Activated naive CD4-positive, alpha-beta T cell treated with Interleukin-2 at 50 U/mL for 16 hours (primary cell): Measurements from ENCODE around the gene NONO.
"Not testable (repeated sequence)": the region's sequence is repeated elsewhere in the genome, so short reads cannot be mapped to it uniquely, and the experiment has no call there.

Experiments used
- DNase-seq: peaks from one replicate; pipeline ENCODE4 v3.0.0-alpha.2; 2020

Gene NONO

GRCh38 chrX:71283403-71284143, at the start of gene NONO:
TSS of gene NONO (plus strand) at chrX:71283635. CDS start at chrX:71290638, 7,003 bp downstream.
- DNase-seq: peak; percentile 80

DNA sequence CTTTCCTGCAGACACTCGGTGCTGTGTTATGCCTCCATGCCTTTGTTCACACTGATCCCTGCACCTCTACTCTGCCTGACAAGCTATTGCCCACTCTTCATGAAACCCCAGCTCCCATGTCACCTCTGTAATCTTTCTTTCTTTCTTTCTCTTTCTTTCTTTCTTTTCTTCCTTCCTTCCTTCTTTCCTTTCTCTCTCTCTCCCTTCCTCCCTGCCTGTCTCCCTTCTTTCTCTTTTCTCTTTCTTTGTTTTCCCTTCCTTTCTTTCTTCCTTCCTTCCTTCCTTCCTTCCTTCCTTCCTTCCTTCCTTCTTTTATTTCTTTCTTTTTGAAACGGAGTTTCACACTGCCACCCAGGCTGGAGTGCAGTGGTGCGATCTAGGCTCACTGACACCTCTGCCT, 48.0 kb upstream of the NONO start:
- DNase-seq: no peak

GRCh38 chrX:71236836-71237235, 46.6 kb upstream of the NONO start:
- no peak for DNase-seq

DNA sequence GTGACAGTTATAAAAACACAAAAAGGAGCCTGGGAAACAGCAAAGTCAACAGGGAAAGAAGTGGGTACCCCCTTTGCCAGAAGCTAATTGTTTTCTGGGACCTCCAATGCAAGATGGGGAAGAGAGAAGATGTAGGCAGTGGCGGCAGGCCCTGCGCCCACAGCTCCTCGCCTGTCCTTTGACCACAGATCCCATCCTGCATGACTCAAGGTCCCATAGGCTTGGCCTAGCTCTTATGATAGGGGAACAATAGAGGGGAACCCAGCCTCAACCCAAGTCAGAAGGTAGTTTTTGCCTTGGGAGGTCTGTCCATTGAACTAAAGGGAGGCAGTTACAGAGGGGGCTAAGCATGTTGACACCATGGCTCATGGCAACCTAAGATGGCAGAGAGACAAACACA, 43.7 kb upstream of the NONO start:
- no peak for DNase-seq

GRCh38 chrX:71241301-71241700, 42.1 kb upstream of the NONO start:
- DNase-seq: no peak

DNA sequence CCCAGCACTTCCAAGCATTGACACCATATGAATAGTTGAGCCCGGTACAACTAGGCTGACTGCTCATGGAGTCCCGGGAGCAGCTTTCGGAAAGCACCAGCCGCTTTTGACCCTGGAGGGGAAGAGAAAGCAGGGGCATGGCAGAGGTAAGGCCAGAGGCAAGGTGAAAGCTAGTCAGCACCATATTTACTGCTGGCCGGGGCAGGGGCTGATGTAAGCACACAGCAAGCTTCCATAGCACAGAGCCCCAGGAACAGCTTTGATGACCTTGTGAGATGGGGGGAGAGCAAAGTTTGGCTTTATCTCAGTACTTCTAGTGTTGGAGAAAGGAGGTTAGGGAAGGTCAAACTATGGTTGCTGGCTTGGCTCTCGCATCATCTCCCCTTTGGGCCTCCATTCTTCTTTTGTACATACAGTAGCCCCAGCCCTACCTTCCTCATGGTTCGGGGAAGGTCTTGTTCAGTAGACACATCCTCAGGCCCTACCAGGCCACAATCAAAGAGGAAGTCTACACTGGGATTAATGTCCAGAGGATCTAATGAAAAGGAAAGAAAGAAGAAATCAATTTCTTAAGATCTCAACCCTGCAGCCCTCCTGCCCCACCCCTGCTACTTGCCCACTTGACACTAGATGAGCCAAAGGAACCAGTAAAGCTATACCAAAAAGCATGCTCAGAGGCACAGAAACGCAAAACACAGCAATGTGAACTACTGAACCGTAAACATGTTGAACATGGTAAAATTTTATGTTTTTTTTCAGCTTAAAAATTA, 38.9 kb upstream of the NONO start:
- no peak for DNase-seq

GRCh38 chrX:71245159-71245558, 38.3 kb upstream of the NONO start:
- no peak for DNase-seq

- no peak for DNase-seq
Observed at GRCh38 chrX:71250841-71251240, 32.6 kb upstream of the NONO start.

GRCh38 chrX:71251466-71251973, 31.9 kb upstream of the NONO start:
- peak; percentile 14 for DNase-seq

DNA sequence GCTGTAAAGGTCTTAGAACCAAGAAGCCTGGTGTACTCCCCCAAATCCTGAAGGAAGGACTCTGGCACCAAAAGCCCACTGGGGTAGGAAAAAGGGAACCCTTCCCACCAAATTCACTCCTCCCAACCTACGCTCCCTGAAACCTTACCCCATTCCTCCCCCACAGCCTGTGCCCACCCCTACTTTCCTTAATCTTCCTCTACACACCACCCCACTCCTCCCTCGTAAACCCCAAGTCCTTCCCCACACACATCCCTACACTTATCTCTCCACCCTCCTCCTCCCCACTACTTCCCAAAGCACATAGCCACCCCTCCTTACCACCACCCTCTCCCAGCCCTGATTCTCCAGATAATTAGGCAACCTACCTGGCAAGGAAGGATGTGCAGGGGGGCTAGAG, 31.2 kb upstream of the NONO start:
- no peak for DNase-seq

DNA sequence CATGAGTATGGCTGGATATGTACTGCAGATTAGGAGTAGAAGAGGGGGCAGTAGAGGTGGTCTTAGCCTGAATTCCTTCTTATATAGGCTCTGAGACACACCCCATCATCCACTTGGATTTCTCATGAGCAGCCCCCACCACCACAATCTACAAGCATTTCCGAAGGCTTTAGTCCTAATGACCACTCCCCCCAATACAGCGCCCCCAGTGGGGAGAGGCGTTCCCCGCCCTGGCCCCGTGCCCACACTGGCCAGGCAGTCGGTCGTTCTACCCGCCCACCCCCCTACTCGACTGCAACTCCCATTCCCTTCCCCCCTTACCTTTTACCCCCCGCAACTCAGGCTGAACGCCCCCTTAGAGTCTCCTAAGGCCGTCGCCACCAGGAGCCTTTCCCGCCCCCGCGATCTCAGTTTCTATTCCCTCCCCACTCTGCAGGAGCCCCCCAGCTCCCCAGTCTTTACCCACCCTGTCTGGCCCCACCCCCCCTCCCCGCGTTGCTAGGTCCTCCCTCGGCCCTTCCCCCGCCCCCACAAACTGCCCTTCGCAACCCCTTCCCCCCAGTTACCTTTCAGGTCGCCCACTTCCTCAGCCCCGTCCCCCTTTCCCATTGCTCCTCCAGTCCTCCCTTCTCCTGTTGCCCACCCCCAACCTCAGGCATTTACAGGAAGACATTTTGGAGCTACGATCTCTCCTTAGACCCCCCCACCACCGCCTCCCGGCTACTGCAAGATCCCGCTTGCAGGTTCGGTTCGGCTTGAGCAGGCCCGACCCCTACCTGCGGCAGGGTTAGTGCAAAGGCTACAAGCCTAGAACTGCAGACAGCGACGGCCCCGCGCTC, 30.0 kb upstream of the NONO start:
- DNase-seq: peak; percentile 43

DNA sequence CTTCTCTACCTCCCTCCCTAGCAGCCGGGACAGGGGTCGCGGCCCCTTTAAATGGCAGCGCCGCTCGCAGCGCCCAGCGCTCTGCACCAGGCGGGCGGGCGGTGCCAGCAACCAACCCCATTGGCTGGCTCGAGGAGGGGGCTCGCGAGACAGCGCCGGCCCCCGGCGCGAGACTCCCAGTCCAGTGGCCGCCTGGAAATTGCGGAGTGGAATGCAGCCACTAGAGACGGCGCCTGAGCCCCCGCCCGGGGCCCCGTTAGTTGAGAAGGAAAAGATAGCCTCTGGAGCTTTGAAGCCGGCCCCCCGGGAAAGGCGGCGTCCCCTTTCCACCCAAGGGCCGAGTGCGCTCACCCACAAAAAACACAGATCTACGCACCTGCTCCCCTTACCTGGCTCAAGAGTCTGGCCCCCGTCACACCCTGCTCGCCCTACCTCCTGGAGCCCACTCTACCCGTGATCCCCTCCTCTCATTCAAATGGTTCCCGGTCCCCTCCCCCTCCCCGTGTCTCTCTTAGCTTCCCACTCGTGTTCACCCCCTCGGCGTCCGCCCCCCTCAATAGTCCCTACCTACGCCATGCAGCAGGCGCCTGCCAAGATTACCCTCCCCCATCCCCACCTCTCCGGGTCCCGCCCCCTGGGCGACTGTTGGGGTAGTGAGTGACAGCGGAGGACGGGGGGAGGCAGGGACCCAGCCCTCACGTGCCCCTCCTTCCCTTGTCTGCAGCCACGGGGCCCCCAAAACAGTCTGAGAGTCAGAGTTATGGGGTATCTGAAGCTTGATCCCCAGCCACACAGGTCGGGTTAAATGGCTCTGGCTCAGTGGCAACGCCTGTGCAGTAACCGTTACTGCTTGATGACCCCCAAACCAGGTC, 29.1 kb upstream of the NONO start, which contains the start of gene ZMYM3:
TSS of gene ZMYM3 (minus strand) at position 49 of the 872 bp plus-strand sequence. CDS start 885 bp downstream, outside the sequence.
- DNase-seq: peak; percentile 81

- no peak for DNase-seq
Observed at GRCh38 chrX:71256051-71256450, 27.4 kb upstream of the NONO start.

DNA sequence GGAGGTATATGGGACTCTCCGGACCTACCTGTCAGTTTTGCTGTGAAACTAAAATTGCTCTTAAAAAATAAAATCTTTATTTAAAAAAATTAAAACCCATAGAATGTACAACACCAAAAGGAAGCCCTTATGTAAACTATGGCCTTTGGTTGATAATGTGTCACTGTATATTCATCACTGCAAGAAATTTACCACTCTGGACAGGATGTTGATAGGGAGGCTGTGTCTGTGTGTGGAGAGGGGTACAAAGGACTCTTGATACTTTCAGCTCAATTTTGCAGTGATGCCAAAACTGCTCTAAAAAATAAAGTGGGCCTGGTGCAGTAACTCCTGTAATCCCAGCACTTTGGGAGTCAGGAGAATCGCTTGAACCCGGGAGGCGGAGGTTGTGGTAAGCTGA, 26.6 kb upstream of the NONO start:
- DNase-seq: no peak

- DNase-seq: not testable (repeated sequence)
Observed at GRCh38 chrX:71268624-71269023, 14.8 kb upstream of the NONO start.

GRCh38 chrX:71269801-71270395, 13.5 kb upstream of the NONO start:
- DNase-seq: no peak

- DNase-seq: not testable (repeated sequence)
Observed at GRCh38 chrX:71272313-71272712, 11.1 kb upstream of the NONO start.

GRCh38 chrX:71281300-71281699, 2.1 kb upstream of the NONO start:
- DNase-seq: not testable (repeated sequence)

DNA sequence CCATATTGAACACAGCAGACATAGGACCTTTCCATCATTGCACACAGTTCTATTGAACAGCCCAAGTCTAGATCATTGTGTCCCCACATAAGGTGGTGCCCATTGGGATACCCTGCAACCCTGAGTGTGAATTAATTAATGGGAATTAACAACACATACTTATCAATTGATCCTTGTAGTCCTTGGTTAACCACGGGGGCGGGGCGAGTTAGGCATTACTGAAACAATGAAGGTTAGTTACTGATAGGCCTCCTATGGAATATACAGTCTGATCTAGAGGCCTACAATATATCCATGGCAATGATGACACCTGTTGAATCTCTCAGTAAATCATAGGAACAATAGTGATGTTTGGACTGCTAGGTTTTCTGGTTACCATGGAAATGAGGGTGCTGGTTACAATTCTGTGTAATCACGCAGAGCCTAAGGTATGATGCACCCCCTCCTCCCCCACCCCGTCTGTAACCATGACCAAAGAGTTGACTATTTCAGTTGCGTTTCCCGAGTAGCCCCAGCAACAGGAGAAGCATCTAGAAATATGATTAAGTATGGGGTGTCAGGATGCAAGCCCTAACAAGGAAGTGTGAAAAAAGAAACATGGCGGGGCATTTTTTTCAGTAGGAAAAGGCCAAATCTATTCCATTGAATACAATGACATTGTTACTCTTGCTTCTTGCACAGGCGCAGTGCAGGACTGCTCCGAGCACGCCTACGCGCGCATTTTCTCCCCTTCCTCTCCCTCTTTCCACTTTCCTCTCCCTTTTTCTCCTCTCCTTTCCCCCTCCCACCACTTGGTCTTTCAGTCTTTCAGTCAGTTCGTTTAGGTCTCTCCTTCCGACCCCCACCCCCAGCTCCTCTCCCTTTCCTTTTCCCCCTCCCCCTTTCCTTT, 677 bp upstream of the NONO start:
- DNase-seq: peak; percentile 64

- no peak for DNase-seq
Observed at GRCh38 chrX:71285929-71286328, 2.5 kb downstream of the NONO start.

GRCh38 chrX:71291381-71291780, 7.9 kb downstream of the NONO start:
- no peak for DNase-seq
